GM19043 (cell line): Measurements from ENCODE around the gene C10orf53.

Experiments used
- ATAC-seq: cut with Tn5 transposase; IDR thresholded peaks from one replicate; pipeline ENCODE4 v1.9.1; 2021; ENCODE audit warnings: low read depth; ENCODE audit not compliant: unreplicated experiment

C10orf53 gene

DNA sequence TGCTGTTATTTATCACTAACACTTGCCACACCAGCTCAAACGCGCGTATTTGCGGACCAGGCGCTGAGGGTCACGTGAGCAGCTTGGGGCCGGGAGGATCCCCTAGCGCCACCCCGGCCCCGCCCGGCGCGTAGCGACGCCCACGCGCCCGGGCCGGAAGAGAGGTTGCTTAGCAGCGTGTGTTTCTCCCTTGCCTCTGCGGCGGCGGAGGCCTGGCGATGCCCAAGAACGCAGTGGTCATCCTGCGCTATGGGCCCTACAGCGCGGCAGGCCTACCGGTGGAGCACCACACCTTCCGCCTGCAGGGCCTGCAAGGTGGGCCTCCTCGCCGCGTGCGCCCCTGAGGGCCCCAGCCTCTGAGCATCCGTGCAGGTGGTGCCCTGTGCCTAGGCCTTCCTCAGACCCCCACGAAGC lies at the start of gene C10orf53:
TSS of gene C10orf53 (plus strand) at position 172 of the 414 bp plus-strand sequence. CDS start at position 219, 47 bp downstream.
- peak; percentile 51 for ATAC-seq

- no peak for ATAC-seq
Observed at GRCh38 chr10:49631975-49632374, 47.5 kb upstream of the C10orf53 start.

- ATAC-seq = no peak
Observed at GRCh38 chr10:49632406-49633317, 46.8 kb upstream of the C10orf53 start.

- ATAC-seq = no peak
Observed at GRCh38 chr10:49633327-49634068, 46.0 kb upstream of the C10orf53 start.

DNA sequence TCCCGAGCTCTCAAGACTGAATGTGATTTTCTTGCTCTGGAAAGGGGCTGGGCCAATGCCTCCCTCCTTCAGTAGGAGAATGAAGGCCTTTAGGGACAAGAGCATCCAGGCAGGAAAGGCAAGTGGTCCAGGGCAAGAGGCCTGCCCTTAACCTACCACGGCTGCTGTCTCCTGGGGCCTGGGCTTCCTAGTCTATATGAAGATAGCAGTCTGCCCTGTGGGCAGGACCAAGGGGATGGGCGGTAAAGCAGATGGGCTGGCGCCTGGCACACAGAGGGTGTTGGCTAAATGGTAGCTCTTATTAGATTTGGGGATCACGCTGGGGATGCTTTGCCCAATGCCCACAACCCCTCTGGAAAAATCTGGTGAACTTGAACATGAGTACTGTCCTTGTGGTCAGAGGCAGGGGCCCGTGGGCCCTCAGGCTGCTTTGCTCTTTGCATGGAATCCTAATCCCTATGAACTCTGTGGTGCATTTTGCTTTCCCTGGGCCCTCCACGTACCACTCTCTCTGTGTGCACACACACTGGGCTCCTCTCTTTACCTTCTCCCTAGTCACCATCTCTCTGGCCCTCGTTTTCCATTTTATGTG lies 45.3 kb upstream of the C10orf53 start:
- no peak for ATAC-seq

- ATAC-seq = no peak
Observed at GRCh38 chr10:49642311-49642710, 37.1 kb upstream of the C10orf53 start.

DNA sequence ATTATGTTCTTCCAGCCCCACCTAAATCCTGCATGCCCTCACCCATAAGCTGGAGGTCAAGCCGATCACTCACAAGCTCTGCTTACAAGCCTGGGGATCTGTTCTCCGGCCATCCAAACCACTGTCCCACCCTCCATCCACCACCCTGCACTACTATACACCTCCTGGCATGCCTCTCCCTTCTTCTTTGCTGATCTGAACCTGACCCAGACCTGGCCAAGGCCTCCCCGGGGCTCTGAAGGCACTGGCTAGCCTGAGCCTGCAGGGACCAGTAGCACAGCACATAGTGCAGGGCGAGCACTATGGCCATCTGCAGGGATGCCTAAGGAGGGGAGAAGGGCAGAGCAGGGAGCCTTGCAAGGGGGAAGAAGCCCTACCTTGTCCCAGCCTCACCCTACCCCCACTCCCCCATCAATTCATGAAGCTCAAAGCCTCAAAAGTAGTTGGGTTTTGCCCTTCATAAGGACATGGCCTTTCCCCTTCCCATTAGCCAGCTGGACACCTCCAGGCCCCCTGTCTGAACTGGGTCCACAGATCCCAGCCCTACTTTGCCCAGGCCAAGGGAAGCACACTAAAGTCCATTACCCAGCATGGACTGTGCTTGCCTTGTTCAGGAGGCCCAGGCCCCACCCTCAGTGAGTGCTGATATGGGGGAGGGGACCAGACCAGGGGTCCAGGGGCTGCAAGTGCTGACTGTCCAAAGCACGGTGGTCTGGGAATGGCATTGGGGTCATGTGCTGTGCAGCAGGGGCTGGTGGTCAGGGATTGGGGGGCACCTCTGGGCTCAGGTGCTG lies 36.0 kb upstream of the C10orf53 start:
- no peak for ATAC-seq

- no peak for ATAC-seq
Observed at GRCh38 chr10:49644035-49644646, 35.3 kb upstream of the C10orf53 start.

GRCh38 chr10:49645417-49645816 lies 34.0 kb upstream of the C10orf53 start:
- no peak for ATAC-seq

GRCh38 chr10:49645871-49646870 lies 33.3 kb upstream of the C10orf53 start:
- no peak for ATAC-seq

DNA sequence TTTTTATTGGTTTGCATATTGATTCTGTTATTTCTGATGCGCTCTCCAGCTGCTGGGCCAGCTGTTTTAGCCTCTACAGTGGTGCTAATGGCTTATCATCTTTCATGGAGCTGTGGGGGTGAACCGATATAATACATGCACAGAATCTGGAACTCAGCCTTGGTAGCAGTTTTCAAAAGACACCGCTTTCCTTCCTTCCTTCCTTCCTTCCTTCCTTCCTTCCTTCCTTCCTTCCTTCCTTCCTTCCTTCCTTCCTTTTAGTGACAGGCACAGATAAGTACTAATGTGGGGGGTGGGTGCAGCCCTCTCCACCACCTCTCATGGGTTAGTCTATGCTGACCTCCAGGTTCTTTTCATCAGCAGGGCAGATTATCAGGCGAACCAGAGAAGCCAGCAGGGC lies 31.9 kb upstream of the C10orf53 start:
- no peak for ATAC-seq

GRCh38 chr10:49647985-49648795 lies 31.3 kb upstream of the C10orf53 start:
- ATAC-seq = no peak

DNA sequence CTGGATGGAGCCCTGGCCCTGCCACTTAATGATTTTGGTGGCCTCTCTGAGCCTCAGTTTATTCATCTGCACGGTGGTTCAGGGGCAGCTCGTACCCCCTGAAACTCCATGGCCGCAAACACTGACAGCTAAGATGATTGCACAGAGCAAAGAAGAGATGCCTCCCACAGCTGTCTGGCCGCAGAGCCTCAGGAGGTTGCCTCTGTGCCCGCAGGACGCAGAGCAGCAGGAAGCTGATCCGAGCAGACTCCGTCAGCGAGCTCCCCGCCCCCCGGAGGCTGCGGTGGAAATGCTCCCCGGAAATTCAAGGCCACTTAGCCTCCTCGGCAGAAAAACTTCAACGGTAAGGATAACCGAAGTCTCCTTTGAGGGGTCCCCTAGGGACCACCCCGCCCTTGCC lies 30.2 kb upstream of the C10orf53 start:
- no peak for ATAC-seq

- no peak for ATAC-seq
Observed at GRCh38 chr10:49649936-49650723, 29.3 kb upstream of the C10orf53 start.

DNA sequence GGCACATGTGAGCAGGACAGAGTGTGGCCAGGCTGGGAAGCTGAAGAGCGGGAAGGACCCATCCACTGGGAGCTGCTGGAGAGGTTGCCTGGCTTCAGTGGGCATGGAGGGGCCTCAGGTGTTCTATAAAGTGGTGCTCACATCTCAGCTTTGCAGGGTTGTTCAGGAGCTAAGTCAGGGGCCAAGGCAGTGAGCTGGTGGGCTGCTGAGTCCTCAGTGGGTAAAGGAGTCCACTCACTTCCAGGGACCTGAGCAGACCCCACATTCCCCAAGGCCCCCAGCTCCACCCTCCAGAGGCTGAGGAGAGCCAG lies 28.8 kb upstream of the C10orf53 start:
- ATAC-seq = no peak

GRCh38 chr10:49651039-49651835 lies 28.2 kb upstream of the C10orf53 start:
- no peak for ATAC-seq

DNA sequence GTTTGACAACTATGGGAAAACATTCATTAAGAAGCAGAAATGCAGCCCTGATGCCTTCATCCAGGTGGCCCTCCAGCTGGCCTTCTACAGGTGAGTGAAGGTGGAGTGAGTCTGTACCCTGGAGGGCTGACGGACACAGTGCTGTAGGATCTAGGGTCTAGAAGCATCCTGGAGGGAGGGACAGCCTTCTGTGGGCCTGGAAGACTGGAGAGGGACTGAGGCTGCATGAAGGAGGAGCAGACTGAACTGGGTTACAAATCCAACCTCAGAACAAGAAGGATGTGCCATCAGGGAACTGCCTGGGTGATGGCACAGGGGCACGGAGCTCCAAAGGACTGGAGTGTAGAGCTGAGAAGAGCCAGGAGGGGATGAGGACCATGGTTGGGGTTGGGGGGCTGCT lies 27.5 kb upstream of the C10orf53 start:
- no peak for ATAC-seq
